ENCODE data around the gene GAMT. TPM values are rescaled to one million over a fixed set of nuclear protein-coding genes. Genes with fewer than 3 reads are reported as not detected.
A peak's percentile ranks its signal among the peaks of the same experiment; 100 is the strongest.

The GAMT gene
- total RNA-seq, 6 experiments from 2014 or later, result 151 to 380 (median 221) TPM

DNA sequence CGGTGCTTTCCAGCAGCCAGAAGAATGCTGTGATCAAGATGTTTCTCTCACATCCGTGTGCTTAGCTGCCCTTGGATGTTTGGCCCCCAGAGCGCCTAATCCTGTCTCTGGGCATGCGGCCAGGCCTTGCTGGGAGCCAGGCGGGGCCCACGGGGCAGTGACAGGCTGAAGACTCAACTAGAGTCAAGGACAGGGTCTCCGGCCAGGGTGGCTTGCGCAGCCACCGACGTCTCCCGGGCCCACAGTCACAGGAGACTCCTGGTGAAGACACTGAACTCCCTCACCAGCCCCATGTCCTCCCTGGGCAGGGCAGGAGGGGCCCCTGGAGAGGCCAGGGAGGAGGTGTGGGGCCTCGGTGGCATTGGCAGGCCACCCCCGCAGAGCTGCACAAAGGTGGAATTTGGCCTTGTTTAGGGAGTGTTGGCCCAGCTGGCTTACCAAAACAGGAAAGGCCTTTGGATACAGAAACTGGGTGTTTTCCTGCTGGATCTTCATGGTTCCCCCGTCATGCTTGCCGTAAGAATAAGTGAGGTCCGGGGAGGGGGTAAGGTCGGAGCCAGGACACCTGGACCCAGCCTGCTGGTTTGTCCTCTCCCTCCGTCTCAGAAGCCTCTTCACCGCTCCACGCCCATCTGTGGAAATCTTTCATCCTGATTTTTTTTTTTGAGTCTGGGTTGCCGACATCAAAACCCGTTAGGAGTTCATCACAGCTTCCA lies 27.6 kb downstream of the GAMT start:
- TF ChIP-seq POLR2A (IDR thresholded peaks at IDR 0.05), result no peak
- TF ChIP-seq, protein P1, sequence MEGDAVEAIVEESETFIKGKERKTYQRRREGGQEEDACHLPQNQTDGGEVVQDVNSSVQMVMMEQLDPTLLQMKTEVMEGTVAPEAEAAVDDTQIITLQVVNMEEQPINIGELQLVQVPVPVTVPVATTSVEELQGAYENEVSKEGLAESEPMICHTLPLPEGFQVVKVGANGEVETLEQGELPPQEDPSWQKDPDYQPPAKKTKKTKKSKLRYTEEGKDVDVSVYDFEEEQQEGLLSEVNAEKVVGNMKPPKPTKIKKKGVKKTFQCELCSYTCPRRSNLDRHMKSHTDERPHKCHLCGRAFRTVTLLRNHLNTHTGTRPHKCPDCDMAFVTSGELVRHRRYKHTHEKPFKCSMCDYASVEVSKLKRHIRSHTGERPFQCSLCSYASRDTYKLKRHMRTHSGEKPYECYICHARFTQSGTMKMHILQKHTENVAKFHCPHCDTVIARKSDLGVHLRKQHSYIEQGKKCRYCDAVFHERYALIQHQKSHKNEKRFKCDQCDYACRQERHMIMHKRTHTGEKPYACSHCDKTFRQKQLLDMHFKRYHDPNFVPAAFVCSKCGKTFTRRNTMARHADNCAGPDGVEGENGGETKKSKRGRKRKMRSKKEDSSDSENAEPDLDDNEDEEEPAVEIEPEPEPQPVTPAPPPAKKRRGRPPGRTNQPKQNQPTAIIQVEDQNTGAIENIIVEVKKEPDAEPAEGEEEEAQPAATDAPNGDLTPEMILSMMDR (IDR thresholded peaks at IDR 0.05), result no peak
- peak; percentile 87 for DNase-seq
- Histone ChIP-seq H3K9me3 (no peaks in the 10 kb centered on the region), H3K4me1 (peaks cover 0 to 30% (median 13%) of the 10 kb centered on the region in 4 donors), H3K36me3 (peaks cover 0 to 60% (median 14%) of the 10 kb centered on the region in 4 donors), H3K4me3 (peak overlapping the region in 1 of 3 donors; percentile 8), H3K27me3 (no peaks in the 10 kb centered on the region), H3K27ac (peak overlapping the region; percentile 70 to 82 (median 76))
- 37% methylated on average over 16 of the region's 22 CpGs for WGBS (ENCODE audit: insufficient coverage, low coverage, low lambda C conversion rate, missing lambda C conversion rate)
- intact Hi-C loops (cut with DNase I), result no loop called here
- peak; percentile 76 to 79 (median 78) for ATAC-seq

DNA sequence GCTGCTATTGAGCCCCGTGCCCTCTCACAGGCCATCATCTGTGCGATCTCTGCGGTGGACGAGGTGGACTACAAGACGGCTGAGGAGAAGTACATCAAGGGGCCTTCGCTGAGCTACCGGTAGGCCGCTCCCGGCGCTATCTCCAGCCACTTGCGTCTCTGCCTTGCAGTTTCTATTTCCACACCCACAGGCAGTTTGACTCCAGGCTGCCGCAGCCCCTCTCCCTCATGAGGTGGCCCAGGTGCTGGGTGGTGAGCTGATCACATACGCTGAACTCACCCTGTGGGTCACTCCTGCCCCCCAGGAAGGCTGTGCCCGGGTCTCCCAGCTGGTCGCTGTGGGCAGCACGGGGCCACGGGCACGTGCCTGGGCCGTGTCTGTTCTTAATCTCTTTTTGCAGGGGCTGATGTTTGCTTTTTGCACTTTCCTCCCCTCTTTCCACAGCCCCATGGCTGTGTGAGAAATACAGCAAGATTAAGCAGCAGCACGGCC lies 28.3 kb downstream of the GAMT start:
- intact Hi-C loops (cut with DNase I), result no loop called here
- DNase-seq (no peak), ATAC-seq (peak in 1 of 4 donors; percentile 6)
- Histone ChIP-seq H3K4me3 (no peak overlapping the region), H3K27me3 (no peaks in the 10 kb centered on the region), H3K36me3 (peaks cover 0 to 58% (median 14%) of the 10 kb centered on the region in 4 donors), H3K9me3 (no peaks in the 10 kb centered on the region), H3K27ac (peak overlapping the region; percentile 70 to 82 (median 76)), H3K4me1 (peaks cover 0 to 30% (median 13%) of the 10 kb centered on the region in 4 donors)
- TF ChIP-seq, protein P1 (IDR thresholded peaks at IDR 0.05), result no peak
- no peak for TF ChIP-seq POLR2A (IDR thresholded peaks at IDR 0.05)
- 77% methylated on average over 12 of the region's 20 CpGs for WGBS (ENCODE audit: insufficient coverage, low coverage, low lambda C conversion rate, missing lambda C conversion rate)

DNA sequence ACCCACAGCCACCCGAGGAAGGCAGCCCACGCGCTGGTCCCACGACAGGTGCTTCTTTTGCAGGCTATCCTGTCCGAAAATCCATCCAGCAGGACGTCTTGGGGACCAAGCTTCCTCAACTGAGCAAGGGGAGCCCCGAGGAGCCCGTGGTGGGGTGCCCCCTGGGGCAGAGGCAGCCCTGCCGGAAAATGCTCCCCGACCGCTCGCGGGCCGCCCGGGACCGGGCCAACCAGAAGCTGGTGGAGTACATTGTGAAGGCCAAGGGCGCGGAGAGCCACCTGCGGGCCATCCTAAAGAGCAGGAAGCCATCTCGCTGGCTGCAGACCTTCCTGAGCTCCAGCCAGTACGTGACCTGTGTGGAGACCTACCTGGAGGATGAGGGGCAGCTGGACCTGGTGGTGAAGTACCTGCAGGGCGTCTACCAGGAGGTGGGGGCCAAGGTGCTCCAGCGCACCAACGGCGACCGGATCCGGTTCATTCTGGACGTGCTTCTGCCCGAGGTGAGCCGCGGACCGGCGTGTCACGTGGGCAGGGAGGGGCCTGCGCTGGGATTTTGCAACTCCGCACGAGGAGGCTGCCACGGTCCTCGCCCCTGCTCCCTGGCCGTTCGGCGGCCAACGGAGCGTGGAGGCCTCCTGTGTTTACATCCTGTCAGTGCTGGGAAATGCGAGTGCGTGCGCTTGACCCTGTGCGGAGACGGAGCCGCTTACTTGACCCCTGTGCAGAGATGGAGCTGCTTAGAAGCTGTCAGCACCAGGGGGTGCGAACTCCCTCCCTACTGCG lies 30.6 kb downstream of the GAMT start:
- intact Hi-C loops (cut with DNase I), result no loop called here
- H3K4me1 ChIP-seq, result peaks cover 0 to 30% (median 13%) of the 10 kb centered on the region in 4 donors
- no peaks in the 10 kb centered on the region for H3K9me3 ChIP-seq
- H3K36me3 ChIP-seq, result peaks cover 0 to 65% (median 23%) of the 10 kb centered on the region in 4 donors
- no peak overlapping the region for H3K4me3 ChIP-seq
- peak in 2 of 4 donors; percentile 9 to 46 for ATAC-seq
- no peak for TF ChIP-seq POLR2A (IDR thresholded peaks at IDR 0.05)
- TF ChIP-seq, protein P1 (IDR thresholded peaks at IDR 0.05), result no peak
- WGBS (ENCODE audit: insufficient coverage, low coverage, low lambda C conversion rate, missing lambda C conversion rate), result no CpG with 5 or more reads among the region's 52 CpGs
- no peak overlapping the region for H3K27ac ChIP-seq
- no peak for DNase-seq
- no peaks in the 10 kb centered on the region for H3K27me3 ChIP-seq

DNA sequence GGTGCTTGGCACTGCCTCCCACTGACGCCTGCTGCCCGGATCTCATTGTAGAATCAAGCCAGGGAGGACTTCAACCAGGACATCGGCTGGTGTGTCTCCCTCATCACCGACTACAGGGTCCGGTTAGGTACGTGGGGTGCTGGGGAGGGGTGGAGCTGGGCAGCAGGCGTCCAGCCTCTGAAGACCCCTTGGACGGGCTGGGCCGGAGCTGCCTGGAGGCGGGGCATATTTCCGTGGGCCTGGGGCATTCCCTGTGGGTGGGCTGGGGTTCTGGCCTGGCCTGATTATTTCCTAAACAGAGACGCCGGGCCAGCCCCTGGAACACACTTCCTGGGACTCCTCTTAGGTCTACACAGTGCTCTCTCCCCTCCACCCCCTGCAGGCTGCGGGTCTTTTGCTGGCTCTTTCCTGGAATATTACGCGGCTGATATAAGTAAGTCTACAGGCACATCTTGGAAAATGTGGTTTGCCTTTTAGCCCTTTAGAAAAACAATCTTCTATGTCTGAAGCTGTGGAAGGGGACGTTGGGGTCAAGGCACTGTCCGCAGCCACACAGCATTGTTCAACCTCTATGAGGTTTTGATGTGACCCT lies 32.0 kb downstream of the GAMT start:
- ATAC-seq, result no peak
- peaks cover 0 to 74% (median 26%) of the 10 kb centered on the region in 4 donors for H3K36me3 ChIP-seq
- WGBS (ENCODE audit: insufficient coverage, low coverage, low lambda C conversion rate, missing lambda C conversion rate), result 100% methylated on average over 4 of the region's 18 CpGs

More for the DNA sequence above, 32.0 kb downstream of the GAMT start:
- Histone ChIP-seq H3K27me3 (no peaks in the 10 kb centered on the region), H3K9me3 (no peaks in the 10 kb centered on the region), H3K4me1 (peaks cover 0 to 25% (median 10%) of the 10 kb centered on the region in 4 donors), H3K4me3 (no peak overlapping the region), H3K27ac (no peak overlapping the region)
- no peak for DNase-seq
- intact Hi-C loops (cut with DNase I), result loop anchor here in 1 of 2 donors (10.0 kb wide), 1 partner anchor 75 kb away; no protein-coding TSS in a partner anchor
- TF ChIP-seq, protein P1 (IDR thresholded peaks at IDR 0.05), result no peak
- TF ChIP-seq POLR2A (IDR thresholded peaks at IDR 0.05), result no peak
